ENCODE measurements around the gene MRPL42.

DNA sequence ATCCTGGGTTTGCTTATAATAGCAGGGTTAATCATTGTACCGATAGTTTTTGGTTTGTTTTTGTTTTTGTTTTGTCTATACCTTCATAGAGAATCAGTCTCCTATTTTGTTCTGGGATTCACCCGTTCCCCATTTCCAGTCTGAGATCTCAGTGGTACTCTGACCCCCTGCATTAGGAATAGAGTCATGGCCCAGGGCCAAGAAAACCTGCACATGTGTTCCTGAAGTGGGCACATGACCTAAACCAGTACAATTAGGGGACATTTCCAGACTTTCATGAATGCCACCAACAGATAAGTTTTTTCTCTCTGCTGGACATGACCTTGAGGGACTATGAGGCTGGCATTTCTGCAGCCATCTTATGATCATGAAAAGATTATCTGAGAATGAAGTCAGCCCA lies 52.5 kb downstream of the MRPL42 start:
- TF ChIP-seq, protein P1, sequence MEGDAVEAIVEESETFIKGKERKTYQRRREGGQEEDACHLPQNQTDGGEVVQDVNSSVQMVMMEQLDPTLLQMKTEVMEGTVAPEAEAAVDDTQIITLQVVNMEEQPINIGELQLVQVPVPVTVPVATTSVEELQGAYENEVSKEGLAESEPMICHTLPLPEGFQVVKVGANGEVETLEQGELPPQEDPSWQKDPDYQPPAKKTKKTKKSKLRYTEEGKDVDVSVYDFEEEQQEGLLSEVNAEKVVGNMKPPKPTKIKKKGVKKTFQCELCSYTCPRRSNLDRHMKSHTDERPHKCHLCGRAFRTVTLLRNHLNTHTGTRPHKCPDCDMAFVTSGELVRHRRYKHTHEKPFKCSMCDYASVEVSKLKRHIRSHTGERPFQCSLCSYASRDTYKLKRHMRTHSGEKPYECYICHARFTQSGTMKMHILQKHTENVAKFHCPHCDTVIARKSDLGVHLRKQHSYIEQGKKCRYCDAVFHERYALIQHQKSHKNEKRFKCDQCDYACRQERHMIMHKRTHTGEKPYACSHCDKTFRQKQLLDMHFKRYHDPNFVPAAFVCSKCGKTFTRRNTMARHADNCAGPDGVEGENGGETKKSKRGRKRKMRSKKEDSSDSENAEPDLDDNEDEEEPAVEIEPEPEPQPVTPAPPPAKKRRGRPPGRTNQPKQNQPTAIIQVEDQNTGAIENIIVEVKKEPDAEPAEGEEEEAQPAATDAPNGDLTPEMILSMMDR (conservative IDR thresholded peaks at IDR 0.05; ENCODE audit: low read depth in 2 of 2), result no peak
- TF ChIP-seq, protein P2, sequence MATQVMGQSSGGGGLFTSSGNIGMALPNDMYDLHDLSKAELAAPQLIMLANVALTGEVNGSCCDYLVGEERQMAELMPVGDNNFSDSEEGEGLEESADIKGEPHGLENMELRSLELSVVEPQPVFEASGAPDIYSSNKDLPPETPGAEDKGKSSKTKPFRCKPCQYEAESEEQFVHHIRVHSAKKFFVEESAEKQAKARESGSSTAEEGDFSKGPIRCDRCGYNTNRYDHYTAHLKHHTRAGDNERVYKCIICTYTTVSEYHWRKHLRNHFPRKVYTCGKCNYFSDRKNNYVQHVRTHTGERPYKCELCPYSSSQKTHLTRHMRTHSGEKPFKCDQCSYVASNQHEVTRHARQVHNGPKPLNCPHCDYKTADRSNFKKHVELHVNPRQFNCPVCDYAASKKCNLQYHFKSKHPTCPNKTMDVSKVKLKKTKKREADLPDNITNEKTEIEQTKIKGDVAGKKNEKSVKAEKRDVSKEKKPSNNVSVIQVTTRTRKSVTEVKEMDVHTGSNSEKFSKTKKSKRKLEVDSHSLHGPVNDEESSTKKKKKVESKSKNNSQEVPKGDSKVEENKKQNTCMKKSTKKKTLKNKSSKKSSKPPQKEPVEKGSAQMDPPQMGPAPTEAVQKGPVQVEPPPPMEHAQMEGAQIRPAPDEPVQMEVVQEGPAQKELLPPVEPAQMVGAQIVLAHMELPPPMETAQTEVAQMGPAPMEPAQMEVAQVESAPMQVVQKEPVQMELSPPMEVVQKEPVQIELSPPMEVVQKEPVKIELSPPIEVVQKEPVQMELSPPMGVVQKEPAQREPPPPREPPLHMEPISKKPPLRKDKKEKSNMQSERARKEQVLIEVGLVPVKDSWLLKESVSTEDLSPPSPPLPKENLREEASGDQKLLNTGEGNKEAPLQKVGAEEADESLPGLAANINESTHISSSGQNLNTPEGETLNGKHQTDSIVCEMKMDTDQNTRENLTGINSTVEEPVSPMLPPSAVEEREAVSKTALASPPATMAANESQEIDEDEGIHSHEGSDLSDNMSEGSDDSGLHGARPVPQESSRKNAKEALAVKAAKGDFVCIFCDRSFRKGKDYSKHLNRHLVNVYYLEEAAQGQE (IDR thresholded peaks at IDR 0.05; ENCODE audit: unreplicated experiment), result no peak
- TF ChIP-seq EZH2phosphoT487 (IDR thresholded peaks at IDR 0.05; ENCODE audit: unreplicated experiment), result no peak
- no peak for TF ChIP-seq EZH2 (IDR thresholded peaks at IDR 0.05; ENCODE audit: low read depth, unreplicated experiment)
- no peak for TF ChIP-seq POLR2AphosphoS5 (IDR thresholded peaks at IDR 0.05; ENCODE audit: low read depth)
- TF ChIP-seq CREB1 (CRISPR knock-in tag; IDR thresholded peaks at IDR 0.05; ENCODE audit: low read depth), result no peak
- TF ChIP-seq STAT1 (IDR thresholded peaks at IDR 0.05; ENCODE audit: unreplicated experiment), result no peak
- TF ChIP-seq, protein P3, sequence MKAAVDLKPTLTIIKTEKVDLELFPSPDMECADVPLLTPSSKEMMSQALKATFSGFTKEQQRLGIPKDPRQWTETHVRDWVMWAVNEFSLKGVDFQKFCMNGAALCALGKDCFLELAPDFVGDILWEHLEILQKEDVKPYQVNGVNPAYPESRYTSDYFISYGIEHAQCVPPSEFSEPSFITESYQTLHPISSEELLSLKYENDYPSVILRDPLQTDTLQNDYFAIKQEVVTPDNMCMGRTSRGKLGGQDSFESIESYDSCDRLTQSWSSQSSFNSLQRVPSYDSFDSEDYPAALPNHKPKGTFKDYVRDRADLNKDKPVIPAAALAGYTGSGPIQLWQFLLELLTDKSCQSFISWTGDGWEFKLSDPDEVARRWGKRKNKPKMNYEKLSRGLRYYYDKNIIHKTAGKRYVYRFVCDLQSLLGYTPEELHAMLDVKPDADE (IDR thresholded peaks at IDR 0.05), result no peak

All from GM23338 (cell line).